RWPE1 (cell line): ENCODE data around the gene HSPA1B.
"Not testable (repeated sequence)": the region's sequence is repeated elsewhere in the genome, so short reads cannot be mapped to it uniquely, and the experiment has no call there.

Experiments used
- CTCF ChIA-PET: fragments of 350-600 bp; sonication (Branson Sonifier 250); formaldehyde crosslinking; extraction: SDS; loops from one replicate; lab custom pipeline; 2021; lab: Yijun Ruan, JAX
- POLR2A ChIA-PET: fragments of 400-600 bp; formaldehyde crosslinking; extraction: SDS; loops from one replicate; lab custom pipeline; 2020; ENCODE audit warnings: antibody characterized with exemption; ENCODE audit not compliant: low non-redundant PET; lab: Yijun Ruan, JAX
- DNase-seq: peaks from one replicate; pipeline ENCODE4 v3.0.0; 2012; ENCODE audit warnings: low spot score
- H3K27ac ChIP-seq: fragments of 450-650 bp; 2 replicates; pipeline ENCODE4 v1.5.1; 2017
- CTCF ChIP-seq: fragments of 450-650 bp; conservative IDR thresholded peaks from 2 replicates; pipeline ENCODE4 v1.5.1; 2017; ENCODE audit warnings: low read depth, mild to moderate bottlenecking

Gene HSPA1B

GRCh38 chr6:31860349-31860748 is 32.8 kb downstream of the HSPA1B start:
- ChIA-PET POLR2A (interaction anchor here (0.5 kb wide), 1 partner anchor 179 kb away, joined by 3 read pairs; the partner anchor contains the start of gene LY6G5C), CTCF (no interaction called here)
- H3K27ac ChIP-seq: no peak overlapping the region
- no peak for DNase-seq
- TF ChIP-seq CTCF: no peak

GRCh38 chr6:31861150-31861549 is 33.6 kb downstream of the HSPA1B start:
- CTCF ChIA-PET: no interaction called here
- TF ChIP-seq CTCF: no peak
- POLR2A ChIA-PET: no interaction called here
- no peak for DNase-seq
- no peak overlapping the region for H3K27ac ChIP-seq

- peak overlapping the region; percentile 85 for H3K27ac ChIP-seq
- ChIA-PET CTCF (no interaction called here), POLR2A (no interaction called here)
- no peak for DNase-seq
- no peak for TF ChIP-seq CTCF
Observed at GRCh38 chr6:31861919-31862343, 34.4 kb downstream of the HSPA1B start.

- POLR2A ChIA-PET: interaction anchor here (0.5 to 0.8 kb wide), 3 partner anchors 30 to 32 kb away, joined by 3 to 7 read pairs (median 3); no protein-coding TSS in a partner anchor
- TF ChIP-seq CTCF: no peak
- CTCF ChIA-PET: interaction anchor here (0.5 to 1.5 kb wide), 2 partner anchors 93 to 133 kb away, joined by 3 to 5 read pairs; partner anchors contain the start of gene DDAH2
- H3K27ac ChIP-seq: peak within 1 kb of the TSS; percentile 85
- peak; percentile 100 for DNase-seq
Observed at GRCh38 chr6:31862344-31863235, 35.1 kb downstream of the HSPA1B start, which contains the start of gene NEU1. Gene NEU1, minus strand, starts transcription at chr6:31862821. Its CDS starts 45 bp downstream, at chr6:31862776.

GRCh38 chr6:31864123-31864562 is 36.6 kb downstream of the HSPA1B start:
- peak overlapping the region; percentile 85 for H3K27ac ChIP-seq
- DNase-seq, POLR2A ChIA-PET: not testable (repeated sequence)
- CTCF ChIA-PET: interaction anchor here (0.6 to 1.5 kb wide), 7 partner anchors 14 to 180 kb away, joined by 3 to 8 read pairs (median 4); partner anchors contain the start of gene DDAH2

- DNase-seq: no peak
- ChIA-PET CTCF (no interaction called here), POLR2A (no interaction called here)
- TF ChIP-seq CTCF: no peak
- H3K27ac ChIP-seq: peak overlapping the region; percentile 85; the same call in 1 of the 2 replicates
Observed at GRCh38 chr6:31864818-31865204, 37.3 kb downstream of the HSPA1B start.
